GM21515 (cell line): ENCODE data around the gene CCR9.

Source experiments
- ATAC-seq: cut with Tn5 transposase; IDR thresholded peaks from one replicate; pipeline ENCODE4 v1.9.1; 2021; ENCODE audit not compliant: unreplicated experiment

Gene CCR9

DNA sequence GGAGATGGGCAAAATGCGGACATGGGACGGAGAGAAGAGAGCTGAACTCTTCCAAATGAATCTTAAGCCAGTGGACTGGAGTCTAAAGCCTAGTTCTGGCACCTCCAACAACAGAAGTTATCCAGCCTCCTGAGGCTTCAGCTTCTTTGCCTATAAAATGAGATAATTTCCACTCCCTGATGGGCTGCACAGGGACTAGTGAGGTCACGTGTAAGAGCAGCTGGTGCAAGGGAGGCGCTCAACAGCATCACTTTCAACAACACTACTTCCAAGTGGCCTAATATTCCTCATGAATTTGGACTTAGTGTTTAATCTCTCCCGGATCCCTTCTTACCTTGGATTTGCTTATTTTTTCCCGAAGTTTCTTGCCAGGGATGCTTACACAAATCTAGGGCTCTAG, 65.6 kb downstream of the CCR9 start:
- no peak for ATAC-seq

DNA sequence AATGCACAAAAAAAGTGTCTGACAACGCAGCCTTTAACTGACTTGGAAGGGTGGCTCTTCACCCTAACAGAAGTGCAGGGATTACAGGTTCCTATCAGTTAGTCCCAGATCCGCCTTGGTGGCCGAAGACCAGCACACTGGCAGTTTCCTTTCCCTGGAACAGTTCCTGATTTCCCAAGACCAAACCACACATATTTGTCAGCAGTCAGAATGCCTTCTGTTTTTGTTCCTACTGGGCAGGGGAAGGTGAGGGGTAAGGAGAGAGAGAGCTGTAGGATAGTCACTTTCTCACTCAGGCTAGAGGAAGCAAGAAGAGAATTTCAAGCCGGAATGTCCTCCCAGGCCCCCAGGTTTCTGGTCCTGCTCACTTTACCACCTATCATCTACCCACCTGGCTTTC, 66.1 kb downstream of the CCR9 start:
- ATAC-seq = no peak
